OCI-LY3 (cell line): ENCODE results near the gene EPHB1.

Source experiments
- H2AFZ ChIP-seq: fragments of 200-600, 300-600 bp; shearing (Covaris generic); 2 replicates; pipeline ENCODE4 v1.6.0; 2014; ENCODE audit warnings: antibody characterized with exemption, low read depth, low read length
- H3K27ac ChIP-seq: fragments of 200-600, 300-600 bp; sonication (generic); 2 replicates; pipeline ENCODE4 v1.5.1; 2014; ENCODE audit warnings: mild to moderate bottlenecking, low read length, moderate library complexity, mixed read lengths
- H3K27me3 ChIP-seq: fragments of 200-600, 300-600 bp; sonication (generic); 2 replicates; pipeline ENCODE4 v1.6.1; 2014; ENCODE audit warnings: low read depth, low read length, mixed read lengths
- H3K36me3 ChIP-seq: fragments of 200-600, 300-600 bp; sonication (generic); replicated peaks from 2 replicates; pipeline ENCODE3; 2014; ENCODE audit warnings: low read depth, low read length, mixed read lengths
- H3K4me1 ChIP-seq: fragments of 300-600, 200-600 bp; sonication (generic); 2 replicates; pipeline ENCODE4 v1.6.1; 2014; ENCODE audit warnings: low read length, mixed read lengths
- H3K4me2 ChIP-seq: fragments of 200-600, 300-600 bp; sonication (generic); 2 replicates; pipeline ENCODE4 v1.6.1; 2014; ENCODE audit warnings: low read length, mixed read lengths
- H3K4me3 ChIP-seq: fragments of 300-600, 200-600 bp; sonication (generic); 2 replicates; pipeline ENCODE4 v1.5.1; 2014; ENCODE audit warnings: antibody characterized with exemption, mild to moderate bottlenecking, low read length, moderate library complexity
- H3K79me2 ChIP-seq: fragments of 300-600, 200-600 bp; shearing (Covaris generic); 2 replicates; pipeline ENCODE4 v1.6.1; 2014; ENCODE audit warnings: mild to moderate bottlenecking, low read length, mixed read lengths
- H3K9ac ChIP-seq: fragments of 300-600, 200-600 bp; shearing (Covaris generic); 2 replicates; pipeline ENCODE4 v1.6.0; 2014; ENCODE audit warnings: mild to moderate bottlenecking, low read length, moderate library complexity
- H3K9me3 ChIP-seq: fragments of 200-600, 300-600 bp; shearing (Covaris generic); 2 replicates; pipeline ENCODE4 v1.6.1; 2014; ENCODE audit warnings: low read length, mixed read lengths; ENCODE audit not compliant: insufficient read depth
- H4K20me1 ChIP-seq: fragments of 200-600, 300-600 bp; sonication (generic); 2 replicates; pipeline ENCODE4 v1.6.1; 2016; ENCODE audit warnings: low read length, mixed read lengths; ENCODE audit not compliant: insufficient read depth
- EZH2phosphoT487 ChIP-seq: fragments of 200-600 bp; shearing (Covaris generic); IDR thresholded peaks from 2 replicates; pipeline ENCODE4 v1.6.1; 2018; ENCODE audit warnings: antibody characterized with exemption, mixed run types, low read depth
- TF ChIP-seq, protein P1 (sequence below): fragments of 200-600, 300-600 bp; sonication (generic); IDR thresholded peaks from 2 replicates; pipeline ENCODE4 v1.5.1; 2014; ENCODE audit warnings: antibody characterized with exemption, low read length, low read depth

Gene EPHB1

DNA sequence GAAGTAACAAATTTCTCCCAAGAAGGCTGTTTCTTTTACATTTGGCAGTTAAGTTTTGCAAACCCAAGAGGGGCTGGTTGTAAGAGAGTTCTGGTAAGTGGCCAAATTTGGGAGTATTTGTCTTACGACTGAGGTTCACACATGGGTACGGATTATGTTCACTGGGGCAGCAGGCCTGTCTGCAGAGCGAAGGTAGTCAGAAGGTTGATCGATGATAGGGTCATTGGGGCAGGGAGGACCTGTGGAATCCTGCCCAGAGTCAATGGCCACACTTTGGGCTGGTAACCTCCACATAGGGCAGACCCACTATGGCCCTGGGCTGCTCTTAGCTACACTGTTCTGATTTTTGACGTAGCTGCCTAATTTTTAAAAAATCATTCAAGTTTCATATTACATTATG, 368.6 kb downstream of the EPHB1 start:
- Histone ChIP-seq H3K27me3 (no peaks in the 10 kb centered on the region), H3K27ac (no peak overlapping the region), H3K4me2 (no peak overlapping the region), H2AFZ (no peak overlapping the region), H3K4me1 (no peaks in the 10 kb centered on the region), H3K79me2 (peaks cover 8% of the 10 kb centered on the region), H4K20me1 (peaks cover 33% of the 10 kb centered on the region), H3K36me3 (peaks cover 88% of the 10 kb centered on the region), H3K4me3 (no peak overlapping the region), H3K9me3 (no peaks in the 10 kb centered on the region), H3K9ac (no peak overlapping the region)
- no peak for TF ChIP-seq EZH2phosphoT487
- TF ChIP-seq, protein P1, sequence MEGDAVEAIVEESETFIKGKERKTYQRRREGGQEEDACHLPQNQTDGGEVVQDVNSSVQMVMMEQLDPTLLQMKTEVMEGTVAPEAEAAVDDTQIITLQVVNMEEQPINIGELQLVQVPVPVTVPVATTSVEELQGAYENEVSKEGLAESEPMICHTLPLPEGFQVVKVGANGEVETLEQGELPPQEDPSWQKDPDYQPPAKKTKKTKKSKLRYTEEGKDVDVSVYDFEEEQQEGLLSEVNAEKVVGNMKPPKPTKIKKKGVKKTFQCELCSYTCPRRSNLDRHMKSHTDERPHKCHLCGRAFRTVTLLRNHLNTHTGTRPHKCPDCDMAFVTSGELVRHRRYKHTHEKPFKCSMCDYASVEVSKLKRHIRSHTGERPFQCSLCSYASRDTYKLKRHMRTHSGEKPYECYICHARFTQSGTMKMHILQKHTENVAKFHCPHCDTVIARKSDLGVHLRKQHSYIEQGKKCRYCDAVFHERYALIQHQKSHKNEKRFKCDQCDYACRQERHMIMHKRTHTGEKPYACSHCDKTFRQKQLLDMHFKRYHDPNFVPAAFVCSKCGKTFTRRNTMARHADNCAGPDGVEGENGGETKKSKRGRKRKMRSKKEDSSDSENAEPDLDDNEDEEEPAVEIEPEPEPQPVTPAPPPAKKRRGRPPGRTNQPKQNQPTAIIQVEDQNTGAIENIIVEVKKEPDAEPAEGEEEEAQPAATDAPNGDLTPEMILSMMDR, result no peak

GRCh38 chr3:135165260-135165659, 370.2 kb downstream of the EPHB1 start:
- H3K79me2 ChIP-seq, result peaks cover 8% of the 10 kb centered on the region
- H2AFZ ChIP-seq, result no peak overlapping the region
- peaks cover 91% of the 10 kb centered on the region for H3K36me3 ChIP-seq
- no peak overlapping the region for H3K9ac ChIP-seq
- no peaks in the 10 kb centered on the region for H3K9me3 ChIP-seq
- no peaks in the 10 kb centered on the region for H3K4me1 ChIP-seq
- H3K27ac ChIP-seq, result no peak overlapping the region
- H4K20me1 ChIP-seq, result peaks cover 21% of the 10 kb centered on the region
- no peak overlapping the region for H3K4me2 ChIP-seq
- no peak overlapping the region for H3K4me3 ChIP-seq
- no peaks in the 10 kb centered on the region for H3K27me3 ChIP-seq
- no peak for TF ChIP-seq EZH2phosphoT487
- TF ChIP-seq, protein P1, result no peak

- Histone ChIP-seq H2AFZ (no peak overlapping the region), H3K27me3 (no peaks in the 10 kb centered on the region), H3K9ac (no peak overlapping the region), H3K4me3 (no peak overlapping the region), H3K4me2 (no peak overlapping the region), H3K36me3 (peaks cover 86% of the 10 kb centered on the region), H3K79me2 (peaks cover 8% of the 10 kb centered on the region), H4K20me1 (peaks cover 17% of the 10 kb centered on the region), H3K4me1 (no peaks in the 10 kb centered on the region), H3K9me3 (no peaks in the 10 kb centered on the region), H3K27ac (no peak overlapping the region)
- TF ChIP-seq, protein P1, result no peak
- TF ChIP-seq EZH2phosphoT487, result no peak
Observed at GRCh38 chr3:135166266-135166825, 371.3 kb downstream of the EPHB1 start.

DNA sequence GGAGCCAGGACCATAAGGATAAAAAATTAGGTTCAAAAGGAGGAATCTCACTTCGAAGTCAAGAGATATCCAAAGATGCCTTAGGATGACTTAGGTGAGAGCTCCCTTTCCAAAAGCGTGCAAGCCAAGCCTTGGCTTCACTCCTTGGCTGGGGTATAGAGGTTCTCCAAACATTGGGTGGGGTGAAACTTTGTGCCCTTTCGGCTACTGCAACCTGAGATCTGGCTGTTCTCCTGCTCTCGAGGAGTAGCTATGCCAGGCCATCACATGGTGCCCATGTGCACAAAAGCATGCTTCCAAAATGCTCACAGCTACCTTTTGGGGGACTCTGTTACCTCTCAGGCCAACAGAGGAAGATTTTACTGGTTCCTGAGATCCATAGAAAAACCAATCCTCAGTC, 373.8 kb downstream of the EPHB1 start:
- no peaks in the 10 kb centered on the region for H3K4me1 ChIP-seq
- H4K20me1 ChIP-seq, result peaks cover 21% of the 10 kb centered on the region
- no peak overlapping the region for H3K9ac ChIP-seq
- H3K9me3 ChIP-seq, result no peaks in the 10 kb centered on the region
- no peaks in the 10 kb centered on the region for H3K27me3 ChIP-seq
- H3K4me2 ChIP-seq, result no peak overlapping the region
- TF ChIP-seq, protein P1, result no peak
- no peak for TF ChIP-seq EZH2phosphoT487
- H2AFZ ChIP-seq, result no peak overlapping the region
- no peak overlapping the region for H3K27ac ChIP-seq
- no peak overlapping the region for H3K4me3 ChIP-seq
- peaks cover 82% of the 10 kb centered on the region for H3K36me3 ChIP-seq
- H3K79me2 ChIP-seq, result peaks cover under 1% of the 10 kb centered on the region; the same call in 1 of the 2 replicates
